Activated CD4-positive, alpha-beta T cell treated with anti-CD3 and anti-CD28 coated beads for 1 hour (primary cell): ENCODE data around the gene TMCO4.

ENCODE experiments used
- DNase-seq: peaks from one replicate; pipeline ENCODE4 v3.0.0-alpha.2; 2020

Gene TMCO4

DNA sequence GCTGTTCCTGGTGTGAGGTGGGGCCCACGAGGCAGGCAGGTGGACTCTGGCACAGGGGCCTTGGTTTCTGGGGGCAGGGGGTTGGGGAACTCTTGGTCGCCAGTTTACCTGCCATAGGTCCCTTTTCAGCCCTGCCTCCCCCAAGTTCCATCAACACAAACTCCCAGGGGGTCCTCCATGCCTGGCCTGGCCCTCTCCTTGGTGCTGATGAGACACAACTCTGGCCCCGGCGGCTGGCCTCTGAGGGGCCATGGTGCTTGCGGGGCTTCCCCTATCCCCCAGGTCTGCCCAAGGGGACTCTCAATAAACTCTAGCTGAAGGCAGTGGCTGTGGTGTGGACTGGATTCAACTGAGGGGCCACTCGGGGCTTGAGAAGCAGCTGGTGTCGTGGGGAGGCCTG lies 119.1 kb downstream of the TMCO4 start:
- DNase-seq: no peak

DNA sequence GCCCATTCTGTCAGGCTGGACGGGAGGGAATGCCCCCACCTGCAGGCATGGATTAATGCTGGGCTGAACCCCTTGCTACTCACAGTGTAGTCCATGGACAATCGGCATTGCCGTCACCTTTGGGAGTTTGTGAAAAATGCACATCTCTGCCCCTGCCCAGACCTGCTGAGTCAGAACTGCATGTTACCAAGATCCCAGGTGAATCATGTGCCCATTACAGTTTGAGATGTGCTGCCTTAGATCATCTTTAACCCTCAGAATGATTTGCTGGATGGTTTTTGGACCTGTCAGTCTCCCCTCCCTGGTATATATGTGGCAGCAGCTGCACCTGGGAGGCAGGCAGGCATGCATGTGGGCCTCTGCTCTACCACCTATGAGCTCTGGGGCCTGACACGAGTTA lies 120.0 kb downstream of the TMCO4 start:
- DNase-seq: no peak

- DNase-seq: no peak
Measured at GRCh38 chr1:19678931-19679453, 120.7 kb downstream of the TMCO4 start.

DNA sequence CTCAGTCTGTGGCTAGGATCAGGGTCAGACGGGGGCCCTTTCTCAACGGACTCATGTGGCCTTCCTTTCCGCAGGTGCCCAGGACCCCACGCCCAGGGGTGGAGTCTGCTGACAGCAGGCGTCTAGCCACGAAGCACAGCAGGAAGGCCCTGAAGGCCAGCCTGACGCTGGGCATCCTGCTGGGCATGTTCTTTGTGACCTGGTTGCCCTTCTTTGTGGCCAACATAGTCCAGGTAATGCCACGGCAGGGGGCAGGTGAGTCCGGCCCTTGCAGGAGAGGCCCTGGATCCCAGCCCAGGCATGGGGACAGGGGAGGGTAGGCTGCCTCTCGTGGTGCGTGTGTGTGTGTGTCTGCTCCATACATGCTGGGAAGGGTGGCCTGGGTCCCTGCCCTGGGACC lies 121.2 kb downstream of the TMCO4 start:
- no peak for DNase-seq

- DNase-seq: no peak
Measured at GRCh38 chr1:19676438-19676922, 123.2 kb downstream of the TMCO4 start.

GRCh38 chr1:19675797-19676196 lies 123.9 kb downstream of the TMCO4 start:
- no peak for DNase-seq

GRCh38 chr1:19672237-19672636 lies 127.5 kb downstream of the TMCO4 start:
- no peak for DNase-seq

GRCh38 chr1:19670787-19671186 lies 128.9 kb downstream of the TMCO4 start:
- no peak for DNase-seq

DNA sequence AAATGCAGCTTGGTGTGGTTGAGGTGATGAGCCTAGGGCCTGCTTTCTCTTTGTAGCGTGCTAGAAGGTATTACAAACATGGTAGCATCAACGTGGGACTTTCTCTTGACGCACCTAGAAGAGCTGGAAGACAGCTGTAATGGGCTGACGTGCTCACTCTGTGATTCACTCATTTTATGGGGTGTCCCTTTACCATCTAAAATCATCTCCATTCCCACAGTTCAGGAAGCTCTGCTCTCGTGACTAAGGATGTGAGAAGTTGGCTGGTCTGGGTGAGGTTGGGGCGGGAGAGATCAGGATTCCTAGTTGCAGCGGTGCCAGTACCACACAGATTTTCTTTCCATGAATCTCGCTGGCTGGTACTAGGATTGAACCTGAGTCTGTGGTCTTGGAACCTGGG lies 130.8 kb downstream of the TMCO4 start:
- DNase-seq: no peak

- no peak for DNase-seq
Measured at GRCh38 chr1:19665496-19666465, 133.9 kb downstream of the TMCO4 start.

GRCh38 chr1:19665186-19665495 lies 134.6 kb downstream of the TMCO4 start:
- DNase-seq: no peak

GRCh38 chr1:19664453-19665185 lies 135.1 kb downstream of the TMCO4 start, which contains the start of gene HTR6:
TSS of gene HTR6 (plus strand) at chr1:19664875. CDS start at chr1:19665754, 879 bp downstream.
- peak; percentile 19 for DNase-seq

DNA sequence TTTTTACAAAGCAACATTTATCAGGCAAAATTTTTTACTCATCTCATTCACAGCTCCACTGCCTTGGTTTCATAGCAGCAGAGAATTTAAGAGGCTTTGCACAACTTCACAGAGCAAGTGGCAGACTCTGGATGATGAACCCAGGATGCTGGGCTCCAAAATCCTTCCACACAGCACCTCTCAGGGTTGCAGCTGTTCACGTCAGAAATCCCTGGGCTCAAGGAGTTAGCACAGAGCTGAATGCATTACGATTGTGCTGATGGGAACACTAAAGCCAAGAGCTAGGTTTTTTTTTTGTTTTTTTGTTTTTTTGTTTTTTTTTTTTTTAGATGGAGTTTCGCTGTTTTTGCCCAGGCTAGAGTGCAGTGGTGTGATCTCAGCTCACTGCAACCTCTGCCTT lies 137.4 kb downstream of the TMCO4 start:
- no peak for DNase-seq

DNA sequence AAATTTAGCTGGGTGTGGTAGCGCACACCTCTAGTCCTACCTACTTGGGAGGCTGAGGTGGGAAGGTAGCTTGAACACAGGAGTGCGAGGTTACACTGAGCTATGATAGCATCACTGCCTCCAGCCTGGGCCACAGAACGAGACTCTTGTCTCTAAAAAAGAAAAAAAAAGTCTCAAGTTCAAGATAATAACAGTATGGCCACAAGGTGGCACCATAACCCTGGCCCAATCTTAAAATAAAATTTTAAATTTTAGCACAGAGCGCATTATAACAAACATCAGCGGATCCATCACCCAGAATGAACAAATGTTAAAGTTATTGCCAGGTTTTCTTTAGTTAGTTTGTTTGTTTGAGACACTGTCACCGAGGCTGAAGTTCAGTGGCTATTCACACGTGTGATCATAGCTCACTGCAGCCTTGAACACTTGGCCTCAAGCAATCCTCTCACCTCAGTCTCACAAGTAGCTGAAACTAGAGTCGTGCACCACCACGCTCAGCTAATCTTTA lies 137.9 kb downstream of the TMCO4 start:
- no peak for DNase-seq

- no peak for DNase-seq
Measured at GRCh38 chr1:19658186-19658585, 141.5 kb downstream of the TMCO4 start.

DNA sequence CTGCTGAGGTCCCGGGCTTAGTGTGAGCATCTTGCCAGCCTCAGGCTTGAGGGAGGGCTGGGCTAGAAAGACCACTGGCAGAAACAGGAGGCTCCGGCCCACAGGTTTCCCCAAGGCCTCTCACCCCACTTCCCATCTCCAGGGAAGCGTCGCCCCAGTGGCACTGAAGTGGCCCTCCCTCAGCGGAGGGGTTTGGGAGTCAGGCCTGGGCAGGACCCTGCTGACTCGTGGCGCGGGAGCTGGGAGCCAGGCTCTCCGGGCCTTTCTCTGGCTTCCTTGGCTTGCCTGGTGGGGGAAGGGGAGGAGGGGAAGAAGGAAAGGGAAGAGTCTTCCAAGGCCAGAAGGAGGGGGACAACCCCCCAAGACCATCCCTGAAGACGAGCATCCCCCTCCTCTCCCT lies 142.2 kb downstream of the TMCO4 start:
- no peak for DNase-seq

DNA sequence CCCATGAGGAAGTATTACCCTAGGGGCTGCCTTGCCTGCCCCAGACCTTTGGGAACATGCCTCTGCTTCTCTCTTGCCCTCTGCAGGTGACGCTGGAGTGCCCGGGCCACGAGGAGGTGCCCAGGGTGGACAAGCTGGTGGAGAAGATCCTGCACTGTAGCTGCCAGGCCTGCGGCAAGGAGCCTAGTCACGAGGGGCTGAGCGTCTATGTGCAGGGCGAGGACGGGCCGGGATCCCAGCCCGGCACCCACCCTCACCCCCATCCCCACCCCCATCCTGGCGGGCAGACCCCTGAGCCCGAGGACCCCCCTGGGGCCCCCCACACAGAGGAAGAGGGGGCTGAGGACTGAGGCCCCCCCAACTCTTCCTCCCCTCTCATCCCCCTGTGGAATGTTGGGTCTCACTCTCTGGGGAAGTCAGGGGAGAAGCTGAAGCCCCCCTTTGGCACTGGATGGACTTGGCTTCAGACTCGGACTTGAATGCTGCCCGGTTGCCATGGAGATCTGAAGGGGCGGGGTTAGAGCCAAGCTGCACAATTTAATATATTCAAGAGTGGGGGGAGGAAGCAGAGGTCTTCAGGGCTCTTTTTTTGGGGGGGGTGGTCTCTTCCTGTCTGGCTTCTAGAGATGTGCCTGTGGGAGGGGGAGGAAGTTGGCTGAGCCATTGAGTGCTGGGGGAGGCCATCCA lies 142.8 kb downstream of the TMCO4 start:
- DNase-seq: no peak

DNA sequence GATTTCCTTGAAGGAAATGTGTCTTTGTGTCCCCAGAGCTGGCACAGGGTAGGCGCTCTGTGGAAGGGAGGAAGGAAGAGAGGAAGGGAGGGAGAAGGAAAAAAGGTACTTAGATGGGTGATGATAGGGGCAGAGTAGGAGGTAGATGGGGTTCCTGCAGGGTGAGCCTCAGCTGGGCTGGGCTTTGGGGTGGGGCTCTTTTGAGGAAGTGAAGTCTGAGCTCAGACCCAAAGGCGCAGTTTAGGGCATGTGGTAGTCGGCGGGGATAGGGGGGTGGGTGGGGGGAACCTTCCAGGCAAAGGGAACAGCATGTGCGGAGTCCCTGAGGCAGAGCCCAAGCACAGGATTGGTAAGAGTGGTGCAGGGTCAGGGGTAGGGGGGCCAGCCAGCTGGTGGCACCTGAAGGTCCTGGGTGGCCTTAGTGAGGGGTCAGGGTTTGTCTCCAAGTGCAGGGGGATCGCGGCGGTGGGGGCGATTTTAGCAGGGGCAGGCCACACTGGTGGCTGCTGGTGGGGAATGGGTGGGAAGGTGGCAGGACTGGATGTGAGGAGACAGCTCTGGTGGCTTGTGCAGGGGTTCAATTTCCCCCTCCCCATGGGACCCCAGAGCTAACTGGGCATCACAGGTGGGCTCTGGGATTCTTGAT lies 143.5 kb downstream of the TMCO4 start:
- DNase-seq: no peak

DNA sequence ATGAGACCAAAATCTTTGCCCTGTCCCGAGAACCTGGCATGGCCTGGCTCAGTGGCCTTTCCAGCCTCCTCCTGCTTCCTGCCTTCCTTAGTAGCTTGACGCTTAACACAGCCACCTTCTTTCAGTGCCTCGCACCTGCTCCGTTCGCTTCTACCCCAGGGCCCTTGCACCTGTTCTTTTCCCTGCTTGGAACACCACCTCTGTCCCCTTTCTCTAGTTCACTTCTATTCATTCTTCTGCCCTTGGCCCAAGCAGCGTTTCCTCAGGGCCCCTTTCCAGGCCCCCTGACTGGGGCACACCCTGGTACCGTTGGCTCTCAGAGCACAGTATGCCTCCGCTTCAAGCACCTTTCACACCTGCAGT lies 144.0 kb downstream of the TMCO4 start:
- DNase-seq: no peak

GRCh38 chr1:19654886-19655717 lies 144.6 kb downstream of the TMCO4 start:
- no peak for DNase-seq

DNA sequence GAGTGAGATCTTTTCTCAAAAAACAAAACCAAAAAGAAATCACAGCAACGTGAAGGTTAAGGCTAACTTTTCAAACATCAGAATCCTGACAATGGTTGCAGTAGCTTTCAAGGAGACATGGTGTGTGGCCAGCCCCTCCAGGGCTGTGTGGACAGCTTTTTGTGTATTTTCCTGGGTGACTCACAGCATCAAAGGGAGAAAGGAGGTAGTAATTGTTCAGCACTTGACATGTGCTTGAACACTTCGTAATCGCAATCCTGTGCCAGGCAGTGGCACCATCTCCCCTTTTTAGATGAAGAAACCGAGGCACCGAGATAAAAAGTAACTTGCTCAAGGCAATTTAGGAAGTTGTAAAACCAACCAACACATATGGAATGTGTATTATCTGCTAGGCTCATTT lies 145.3 kb downstream of the TMCO4 start:
- DNase-seq: no peak
